Colonic mucosa (tissue), 4 donors: ENCODE results near the gene USP1. TPM values are rescaled to one million over a fixed set of nuclear protein-coding genes. Genes with fewer than 3 reads are reported as not detected.
A peak's percentile ranks its signal among the peaks of the same experiment; 100 is the strongest.

ENCODE experiments used
- DNase-seq: peaks from one replicate; pipeline ENCODE4 v3.0.0-alpha.2; 2020
- H3K27ac ChIP-seq: fragments of 200-600 bp; one replicate; pipeline ENCODE4 v1.8.0; 2021
- H3K27me3 ChIP-seq: fragments of 200-600 bp; one replicate; pipeline ENCODE4 v1.8.0; 2021
- H3K36me3 ChIP-seq: fragments of 200-600 bp; one replicate; pipeline ENCODE4 v1.8.0; 2021
- H3K4me1 ChIP-seq: fragments of 200-600 bp; one replicate; pipeline ENCODE4 v1.8.0; 2021; ENCODE audit warnings: mild to moderate bottlenecking
- H3K4me3 ChIP-seq: fragments of 200-600 bp; one replicate; pipeline ENCODE4 v1.8.0; 2021
- H3K9ac ChIP-seq, 2 donors: one replicate each; pipeline ENCODE4 v1.7.0; 2013; ENCODE audit warnings: control low read depth in 2 of 2, low read depth in 2 of 2, low read length in 2 of 2
- H3K9me3 ChIP-seq: fragments of 200-600 bp; one replicate; pipeline ENCODE4 v1.8.0; 2021
- intact Hi-C: fragments of 100-400 bp; cut with DNase I; formaldehyde crosslinking; loops from one replicate; pipeline ENCODE4 v1.14.1; 2022
- total RNA-seq, 2 donors: library from RNA; stranded (reverse); fragmentation: NEBNext Ultra II Directional in 1 of 2; extraction: Animal tissue kit (Norgen Biotek cat#: 25700) in 1 of 2; gene quantifications; one replicate each; pipeline ENCODE4 v1.2.1, GENCODE V29; 2021
- TF ChIP-seq, protein P1 (sequence below): fragments of 200-600 bp; IDR thresholded peaks from one replicate; pipeline ENCODE4 v1.8.0; 2022; ENCODE audit warnings: antibody characterized with exemption, mild to moderate bottlenecking
- donor health status: healthy.
- donor health status: DM: no; HTN: no; CAD: no.
- donor health status: DM: no; HTN: no; CAD: no.

Gene USP1
- 10 to 100 TPM; 28.8 to 30.7 TPM for total RNA-seq

GRCh38 chr1:62436466-62437272 lies at the start of gene USP1:
TSS of gene USP1 (plus strand) at chr1:62437049. CDS start at chr1:62439868, 2,819 bp downstream.
- no peaks in the 10 kb centered on the region for H3K9me3 ChIP-seq
- H3K4me3 ChIP-seq, result peak within 1 kb of the TSS; percentile 95
- H3K9ac ChIP-seq, result peak within 1 kb of the TSS; percentile 89 to 91
- intact Hi-C loops, result no loop called here
- H3K4me1 ChIP-seq, result peaks cover 4% of the 10 kb centered on the region
- TF ChIP-seq, protein P1, sequence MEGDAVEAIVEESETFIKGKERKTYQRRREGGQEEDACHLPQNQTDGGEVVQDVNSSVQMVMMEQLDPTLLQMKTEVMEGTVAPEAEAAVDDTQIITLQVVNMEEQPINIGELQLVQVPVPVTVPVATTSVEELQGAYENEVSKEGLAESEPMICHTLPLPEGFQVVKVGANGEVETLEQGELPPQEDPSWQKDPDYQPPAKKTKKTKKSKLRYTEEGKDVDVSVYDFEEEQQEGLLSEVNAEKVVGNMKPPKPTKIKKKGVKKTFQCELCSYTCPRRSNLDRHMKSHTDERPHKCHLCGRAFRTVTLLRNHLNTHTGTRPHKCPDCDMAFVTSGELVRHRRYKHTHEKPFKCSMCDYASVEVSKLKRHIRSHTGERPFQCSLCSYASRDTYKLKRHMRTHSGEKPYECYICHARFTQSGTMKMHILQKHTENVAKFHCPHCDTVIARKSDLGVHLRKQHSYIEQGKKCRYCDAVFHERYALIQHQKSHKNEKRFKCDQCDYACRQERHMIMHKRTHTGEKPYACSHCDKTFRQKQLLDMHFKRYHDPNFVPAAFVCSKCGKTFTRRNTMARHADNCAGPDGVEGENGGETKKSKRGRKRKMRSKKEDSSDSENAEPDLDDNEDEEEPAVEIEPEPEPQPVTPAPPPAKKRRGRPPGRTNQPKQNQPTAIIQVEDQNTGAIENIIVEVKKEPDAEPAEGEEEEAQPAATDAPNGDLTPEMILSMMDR, result no peak
- peak; percentile 99 for DNase-seq
- no peaks in the 10 kb centered on the region for H3K36me3 ChIP-seq
- no peaks in the 10 kb centered on the region for H3K27me3 ChIP-seq
- peak within 1 kb of the TSS; percentile 99 for H3K27ac ChIP-seq

GRCh38 chr1:62389531-62389930 lies 47.3 kb upstream of the USP1 start:
- TF ChIP-seq, protein P1, result no peak
- intact Hi-C loops, result no loop called here
- Histone ChIP-seq H3K36me3 (no peaks in the 10 kb centered on the region), H3K4me1 (no peaks in the 10 kb centered on the region), H3K9me3 (no peaks in the 10 kb centered on the region), H3K4me3 (no peak overlapping the region), H3K27ac (no peak overlapping the region), H3K27me3 (no peaks in the 10 kb centered on the region), H3K9ac (no peak overlapping the region)
- DNase-seq, result no peak

DNA sequence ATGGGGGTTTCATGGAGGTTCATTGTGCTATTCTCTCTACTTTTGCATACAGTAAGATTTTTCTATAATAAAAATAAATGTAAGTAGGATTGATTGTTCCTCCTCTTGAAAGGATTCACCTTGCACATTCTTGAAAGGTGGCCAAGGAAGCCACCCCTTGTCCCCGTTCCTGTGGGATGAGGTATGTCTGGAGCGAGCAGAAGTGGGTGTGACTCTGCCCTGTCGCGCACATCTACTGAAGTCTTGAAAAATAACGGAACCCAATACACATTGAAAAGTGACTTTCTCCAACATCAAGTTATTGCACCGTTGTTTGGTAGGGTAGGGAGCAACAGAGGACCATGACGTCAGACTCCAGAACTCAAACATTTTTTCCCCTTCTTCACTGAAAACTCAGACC lies 46.8 kb upstream of the USP1 start:
- intact Hi-C loops, result no loop called here
- H3K36me3 ChIP-seq, result no peaks in the 10 kb centered on the region
- no peak overlapping the region for H3K9ac ChIP-seq
- H3K4me1 ChIP-seq, result no peaks in the 10 kb centered on the region
- no peak overlapping the region for H3K27ac ChIP-seq
- no peaks in the 10 kb centered on the region for H3K9me3 ChIP-seq
- TF ChIP-seq, protein P1, result no peak
- DNase-seq, result no peak
- no peaks in the 10 kb centered on the region for H3K27me3 ChIP-seq
- no peak overlapping the region for H3K4me3 ChIP-seq

DNA sequence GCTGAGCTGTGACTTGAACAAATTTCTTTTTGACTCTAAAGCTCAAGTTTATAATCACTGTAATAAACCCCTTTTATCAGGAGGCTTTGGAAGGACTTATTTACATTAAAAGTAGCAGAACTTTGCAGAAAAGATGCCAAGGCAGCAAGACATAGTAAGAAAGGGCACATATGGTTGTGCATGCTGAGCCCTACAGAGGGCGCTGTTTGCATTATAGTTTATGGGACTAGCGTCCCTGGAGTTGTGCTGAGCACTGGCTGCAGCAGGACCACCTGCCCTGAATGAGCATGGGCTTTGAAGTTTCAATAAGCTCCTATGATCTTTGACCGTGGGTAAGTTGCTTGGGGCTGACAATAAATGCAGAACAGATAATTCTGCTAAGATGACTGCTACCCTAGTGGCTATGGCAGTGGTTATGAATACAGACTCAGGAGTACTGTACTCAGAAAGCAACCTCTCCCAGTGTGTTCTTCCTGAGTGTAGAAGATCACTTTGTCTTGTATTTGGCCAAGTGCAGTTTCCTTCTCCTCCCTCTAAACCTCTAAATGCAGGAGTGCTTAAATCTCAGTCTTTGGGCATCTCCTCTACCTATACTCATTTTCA lies 45.4 kb upstream of the USP1 start:
- H3K4me1 ChIP-seq, result no peaks in the 10 kb centered on the region
- intact Hi-C loops, result no loop called here

DNA sequence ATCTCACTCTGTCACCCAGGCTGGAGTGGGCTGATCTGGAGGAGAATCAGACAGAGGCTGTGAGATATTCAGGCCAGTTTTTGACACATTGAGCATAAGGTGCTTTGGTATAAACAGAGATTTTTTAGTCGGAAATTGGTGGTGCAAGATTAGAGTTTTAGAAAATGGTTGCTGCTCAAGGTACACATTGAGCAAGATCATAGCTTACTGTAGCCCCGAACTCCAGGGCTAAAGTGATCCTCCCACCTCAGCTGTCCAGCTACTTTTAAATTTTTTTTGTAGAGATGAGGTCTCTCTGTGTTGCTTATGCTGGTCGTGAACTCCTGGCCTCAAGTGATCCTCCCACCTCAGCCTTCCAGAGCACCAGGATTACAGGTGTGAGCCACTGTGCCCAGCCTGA lies 43.9 kb upstream of the USP1 start:
- Histone ChIP-seq H3K27me3 (no peaks in the 10 kb centered on the region), H3K9me3 (no peaks in the 10 kb centered on the region), H3K36me3 (no peaks in the 10 kb centered on the region), H3K27ac (no peak overlapping the region), H3K4me1 (no peaks in the 10 kb centered on the region), H3K4me3 (no peak overlapping the region), H3K9ac (no peak overlapping the region)
- TF ChIP-seq, protein P1, result no peak
- no peak for DNase-seq
- intact Hi-C loops, result no loop called here

More for the DNA sequence above, 45.4 kb upstream of the USP1 start:
- Histone ChIP-seq H3K4me3 (no peak overlapping the region), H3K27me3 (no peaks in the 10 kb centered on the region), H3K36me3 (no peaks in the 10 kb centered on the region), H3K27ac (no peak overlapping the region), H3K9ac (no peak overlapping the region), H3K9me3 (no peaks in the 10 kb centered on the region)
- peak; percentile 27 for DNase-seq
- TF ChIP-seq, protein P1, result peak; percentile 35
